Activated CD4-positive, alpha-beta T cell treated with anti-CD3 and anti-CD28 coated beads, Interleukin-2, amount 10 ng/mL, durations not matched to agents 7 days and 5 days (primary cell): ENCODE data around the gene CRTC2. TPM values are rescaled to one million over a fixed set of nuclear protein-coding genes. Genes with fewer than 3 reads are reported as not detected.
A peak's percentile ranks its signal among the peaks of the same experiment; 100 is the strongest.
"Not testable (repeated sequence)": the region's sequence is repeated elsewhere in the genome, so short reads cannot be mapped to it uniquely, and the experiment has no call there.

Source experiments
- CTCF ChIA-PET: fragments of 350-600 bp; sonication (Branson Sonifier 250); formaldehyde crosslinking; loops from one replicate; lab custom pipeline; 2021; ENCODE audit warnings: antibody characterized with exemption; lab: Charles Lee
- POLR2A ChIA-PET: fragments of 350-600 bp; sonication (Branson Sonifier 250); formaldehyde crosslinking; loops from one replicate; lab custom pipeline; 2021; ENCODE audit warnings: antibody characterized with exemption; lab: Charles Lee
- DNase-seq: peaks from one replicate; pipeline ENCODE4 v3.0.0-alpha.2; 2020
- H3K27ac Mint-ChIP-seq: one replicate; pipeline ENCODE4 v1.8.0; 2021; ENCODE audit warnings: mild to moderate bottlenecking, moderate library complexity, mixed read lengths
- H3K27me3 Mint-ChIP-seq: one replicate; pipeline ENCODE4 v1.8.0; 2021; ENCODE audit warnings: mixed read lengths
- H3K36me3 Mint-ChIP-seq: one replicate; pipeline ENCODE4 v1.8.0; 2021; ENCODE audit warnings: low read depth, mixed read lengths
- H3K4me1 Mint-ChIP-seq: one replicate; pipeline ENCODE4 v1.8.0; 2021; ENCODE audit warnings: mixed read lengths
- H3K4me3 Mint-ChIP-seq: one replicate; pipeline ENCODE4 v1.8.0; 2021; ENCODE audit warnings: mild to moderate bottlenecking, moderate library complexity, mixed read lengths
- H3K9me3 Mint-ChIP-seq: one replicate; pipeline ENCODE4 v1.8.0; 2021; ENCODE audit warnings: mixed read lengths
- total RNA-seq, 2 experiments: library from RNA; stranded (reverse); gene quantifications; one replicate each; pipeline ENCODE4 v1.2.3, GENCODE V29; 2021

CRTC2 gene
- total RNA-seq, 2 experiments from 2014 or later = 80.7 to 107 TPM

DNA sequence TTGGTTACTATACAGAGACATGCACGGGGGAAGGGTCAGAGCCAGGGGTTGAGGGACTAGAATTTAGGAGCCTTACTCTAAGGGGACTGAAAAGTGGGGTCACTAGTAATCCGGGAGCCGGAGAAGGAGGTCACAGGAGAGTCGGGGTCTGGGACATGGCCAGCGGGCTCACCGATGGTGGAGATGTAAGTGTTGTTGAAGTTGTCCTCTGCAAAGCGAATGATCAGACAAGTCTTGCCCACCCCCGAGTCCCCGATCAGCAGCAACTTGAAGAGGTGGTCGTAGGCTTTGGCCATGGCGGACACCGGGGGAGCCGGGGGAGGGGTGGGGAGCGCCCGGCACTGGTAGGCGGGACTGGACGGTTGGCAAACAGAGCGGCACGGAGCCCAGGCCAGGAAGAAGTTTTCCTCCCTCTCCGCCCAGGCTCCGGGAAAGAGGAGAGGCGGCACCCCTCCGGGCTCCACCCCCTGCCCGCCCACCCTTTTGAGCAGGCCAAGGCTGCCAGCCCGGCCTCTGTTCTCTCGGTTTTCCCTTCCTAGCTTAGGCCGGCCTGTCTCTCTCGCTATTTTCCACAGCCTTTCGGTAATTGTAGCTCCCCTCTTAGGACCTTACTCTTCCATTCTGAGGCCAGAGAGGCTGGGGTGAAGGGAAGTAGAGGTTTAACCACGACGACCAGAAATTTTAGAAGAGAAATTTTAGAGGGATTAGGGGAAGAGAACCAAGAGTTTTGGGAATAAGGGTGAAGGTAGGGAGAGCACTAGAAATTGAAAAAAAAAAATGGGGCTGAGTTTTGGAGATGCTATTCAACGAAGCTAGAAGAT lies 27.7 kb upstream of the CRTC2 start, which contains the start of gene RAB13:
RAB13 (minus strand) TSS at position 399 of the 821 bp plus-strand sequence; CDS start at position 296, 103 bp downstream.
- Mint-ChIP-seq H3K27ac (peak within 1 kb of the TSS; percentile 91), H3K9me3 (no peaks in the 10 kb centered on the region), H3K4me1 (peaks cover 34% of the 10 kb centered on the region), H3K27me3 (no peaks in the 10 kb centered on the region), H3K36me3 (peaks cover 2% of the 10 kb centered on the region), H3K4me3 (peak within 1 kb of the TSS; percentile 50)
- DNase-seq = no peak
- CTCF ChIA-PET = interaction anchor here (0.6 to 3.5 kb wide), 23 partner anchors 9 to 453 kb away, joined by 3 to 32 read pairs (median 4); partner anchors contain the start of genes CREB3L4, DENND4B, JTB and SLC27A3
- POLR2A ChIA-PET = interaction anchor here (0.6 kb wide), 1 partner anchor 195 kb away, joined by 5 read pairs; no protein-coding TSS in a partner anchor

DNA sequence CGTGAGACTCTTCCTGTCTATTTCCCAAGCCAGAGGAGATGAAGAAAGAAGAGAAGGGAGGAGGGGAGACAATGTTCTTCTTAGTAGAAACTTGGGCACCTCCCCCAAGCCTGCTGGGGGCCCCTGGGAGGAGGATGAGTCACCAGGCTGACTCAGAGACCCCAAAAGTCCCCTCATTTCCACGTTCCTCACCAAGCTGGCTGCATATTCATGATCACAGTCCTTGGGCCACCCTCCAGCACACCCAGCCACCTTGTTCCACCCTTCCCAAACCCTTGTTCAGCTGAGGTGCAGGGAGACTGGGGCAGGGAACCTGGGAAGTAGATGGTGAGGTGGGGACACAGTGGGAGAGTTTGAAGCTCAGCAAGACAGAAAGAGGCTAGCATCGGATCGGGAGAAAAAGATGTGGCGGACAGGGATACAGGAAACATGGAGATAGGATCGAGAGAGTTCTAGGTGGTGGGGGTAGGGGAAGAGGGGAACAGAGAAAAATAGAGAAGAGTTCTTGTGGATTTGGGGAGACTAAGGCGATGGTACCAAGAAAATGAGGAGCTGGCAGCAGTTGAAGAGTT lies 27.0 kb upstream of the CRTC2 start:
- ChIA-PET POLR2A (interaction anchor here (0.6 kb wide), 1 partner anchor 194 kb away, joined by 5 read pairs; no protein-coding TSS in a partner anchor), CTCF (interaction anchor here (0.7 to 3.5 kb wide), 9 partner anchors 9 to 251 kb away, joined by 3 to 32 read pairs (median 5); partner anchors contain the start of genes CREB3L4, JTB, SLC27A3 and SLC39A1)
- H3K4me1 Mint-ChIP-seq = peaks cover 33% of the 10 kb centered on the region
- no peaks in the 10 kb centered on the region for H3K9me3 Mint-ChIP-seq
- H3K36me3 Mint-ChIP-seq = no peaks in the 10 kb centered on the region
- peak overlapping the region; percentile 61 for H3K27ac Mint-ChIP-seq
- H3K4me3 Mint-ChIP-seq = peak overlapping the region; percentile 6
- no peaks in the 10 kb centered on the region for H3K27me3 Mint-ChIP-seq
- DNase-seq = no peak

DNA sequence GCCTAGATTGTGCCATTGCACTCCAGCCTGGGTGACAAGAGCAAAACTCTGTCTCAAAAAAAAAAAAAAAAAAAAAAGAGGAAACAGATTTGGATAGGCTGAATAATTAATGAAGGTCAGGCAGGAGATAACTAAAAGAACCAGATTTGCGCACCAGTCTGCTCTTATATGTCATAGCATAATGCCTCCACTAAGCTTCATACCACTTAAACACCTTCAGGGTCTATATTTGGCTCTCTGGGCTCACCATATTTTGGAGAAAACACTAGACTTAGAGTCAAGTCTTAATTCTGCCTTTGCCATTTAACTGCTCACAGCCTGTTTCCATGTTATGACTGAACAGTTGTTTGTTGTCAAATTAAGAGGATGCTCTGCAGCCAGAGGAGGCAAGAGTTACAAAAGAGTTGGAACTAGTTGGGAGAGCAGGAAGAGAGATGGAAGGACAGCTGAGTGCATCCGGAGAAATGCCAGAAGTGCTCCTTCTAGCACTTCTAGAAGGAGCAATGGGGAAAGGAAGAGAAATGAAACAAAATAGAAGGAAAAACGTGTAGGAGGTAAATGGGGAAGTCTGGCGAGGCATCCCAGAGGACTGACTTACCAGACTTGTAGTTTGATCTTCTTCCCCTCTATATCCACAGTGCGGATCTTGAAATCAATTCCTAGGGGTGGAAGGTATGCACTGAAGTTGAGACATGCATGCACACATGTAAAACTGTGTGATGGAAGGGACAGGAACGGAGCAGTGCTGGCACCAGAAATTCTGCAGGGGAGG lies 25.9 kb upstream of the CRTC2 start:
- CTCF ChIA-PET = interaction anchor here (0.5 to 3.5 kb wide), 7 partner anchors 8 to 209 kb away, joined by 3 to 32 read pairs (median 3); partner anchors contain the start of genes CREB3L4, DENND4B, JTB and SLC27A3
- H3K9me3 Mint-ChIP-seq = no peaks in the 10 kb centered on the region
- H3K36me3 Mint-ChIP-seq = no peaks in the 10 kb centered on the region
- no peaks in the 10 kb centered on the region for H3K27me3 Mint-ChIP-seq
- H3K4me1 Mint-ChIP-seq = peaks cover 30% of the 10 kb centered on the region
- POLR2A ChIA-PET = no interaction called here
- H3K4me3 Mint-ChIP-seq = no peak overlapping the region
- H3K27ac Mint-ChIP-seq = no peak overlapping the region
- DNase-seq = no peak

DNA sequence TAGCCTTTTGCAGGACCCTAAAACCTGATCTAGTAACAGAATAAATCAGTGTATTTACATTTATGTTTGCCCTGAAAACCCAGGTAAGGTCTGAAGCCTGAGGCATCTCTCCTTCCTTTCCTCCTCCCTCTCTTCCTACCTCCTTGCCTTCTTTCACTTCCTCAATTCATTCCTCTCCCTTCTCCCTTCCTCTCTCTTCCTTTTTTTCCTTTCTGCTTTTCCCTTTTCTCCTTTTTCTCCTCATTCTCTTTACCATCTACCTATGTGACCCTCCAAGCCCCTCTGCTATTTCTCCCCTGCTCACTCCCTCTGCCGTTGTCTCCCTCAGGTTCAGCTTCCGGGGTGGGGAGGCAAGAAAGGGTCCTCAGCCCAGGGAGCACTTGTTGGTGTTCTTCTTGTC lies 23.3 kb upstream of the CRTC2 start:
- POLR2A ChIA-PET = interaction anchor here (0.6 kb wide), 1 partner anchor 218 kb away, joined by 3 read pairs; no protein-coding TSS in a partner anchor
- not testable (repeated sequence) for H3K9me3 Mint-ChIP-seq, H3K27ac Mint-ChIP-seq

DNA sequence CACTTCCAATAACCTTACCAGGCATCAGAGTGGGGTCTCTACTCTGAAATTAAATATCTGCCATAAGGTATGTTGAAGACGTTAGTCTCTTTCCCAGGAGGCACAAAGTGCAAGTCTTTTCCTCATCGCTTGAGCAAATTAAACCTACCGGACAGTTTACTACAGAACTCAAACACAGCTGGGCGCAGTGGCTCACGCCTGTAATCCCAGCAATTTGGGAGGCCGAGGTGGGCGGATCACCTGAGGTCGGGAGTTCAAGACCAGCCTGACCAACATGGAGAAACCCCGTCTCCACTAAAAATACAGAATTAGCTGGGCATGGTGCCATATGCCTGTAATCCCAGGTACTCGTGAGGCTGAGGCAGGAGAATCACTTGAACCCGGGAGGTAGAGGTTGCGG lies 20.7 kb upstream of the CRTC2 start:
- peak overlapping the region; percentile 97 for H3K4me3 Mint-ChIP-seq
- H3K9me3 Mint-ChIP-seq, DNase-seq, H3K27me3 Mint-ChIP-seq, H3K27ac Mint-ChIP-seq, POLR2A ChIA-PET: not testable (repeated sequence)
- CTCF ChIA-PET = interaction anchor here (0.8 to 4.8 kb wide), 4 partner anchors 7 to 129 kb away, joined by 3 to 32 read pairs (median 8); partner anchors contain the start of genes CREB3L4 and RAB13
- peaks cover 28% of the 10 kb centered on the region for H3K36me3 Mint-ChIP-seq
- H3K4me1 Mint-ChIP-seq = peaks cover 35% of the 10 kb centered on the region

More for the DNA sequence above, 23.3 kb upstream of the CRTC2 start:
- peaks cover 34% of the 10 kb centered on the region for H3K4me1 Mint-ChIP-seq
- H3K4me3 Mint-ChIP-seq, H3K27me3 Mint-ChIP-seq, H3K36me3 Mint-ChIP-seq, CTCF ChIA-PET, DNase-seq: not testable (repeated sequence)

DNA sequence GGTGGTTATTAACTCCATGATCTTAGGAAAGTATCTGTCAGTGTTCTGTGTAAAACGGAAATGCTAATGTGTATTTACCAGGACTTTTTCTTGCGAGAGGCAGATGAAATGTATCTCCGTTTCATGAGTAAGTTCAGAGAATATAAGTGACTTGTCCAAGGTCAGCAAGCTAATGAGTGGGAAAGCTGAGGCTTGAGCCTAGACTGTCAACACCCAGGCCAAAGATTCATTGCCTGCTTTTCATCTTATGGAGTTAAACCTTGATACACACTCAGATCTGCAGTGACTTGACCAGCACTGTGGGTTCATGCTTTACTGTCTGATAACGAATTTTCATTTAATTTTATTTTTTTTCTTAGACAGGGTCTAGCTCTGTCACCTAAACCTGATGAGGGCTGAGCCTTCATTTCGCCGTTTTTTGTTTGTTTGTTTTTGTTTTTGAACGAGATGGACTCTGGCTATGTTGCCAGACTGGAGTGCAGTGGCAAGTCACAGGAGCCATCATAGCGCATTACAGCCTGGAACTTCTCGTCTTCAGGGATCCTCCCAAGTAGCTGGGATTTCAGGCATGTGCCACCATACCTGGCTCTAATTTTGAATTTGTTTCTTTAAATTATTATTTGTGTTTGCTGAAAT lies 20.0 kb upstream of the CRTC2 start:
- H3K36me3 Mint-ChIP-seq = peaks cover 35% of the 10 kb centered on the region
- H3K27ac Mint-ChIP-seq = peak overlapping the region; percentile 92
- no peaks in the 10 kb centered on the region for H3K9me3 Mint-ChIP-seq
- ChIA-PET POLR2A (interaction anchor here (1.0 to 1.8 kb wide), 4 partner anchors 11 to 56 kb away, joined by 3 to 9 read pairs (median 6); partner anchors contain the start of genes CREB3L4, CRTC2 and RPS27), CTCF (interaction anchor here (0.8 to 4.8 kb wide), 7 partner anchors 8 to 182 kb away, joined by 3 to 32 read pairs (median 12); partner anchors contain the start of genes CREB3L4, DENND4B, RAB13 and SLC39A1)
- H3K27me3 Mint-ChIP-seq = no peaks in the 10 kb centered on the region
- peak overlapping the region; percentile 97 for H3K4me3 Mint-ChIP-seq
- DNase-seq = no peak
- H3K4me1 Mint-ChIP-seq = peaks cover 39% of the 10 kb centered on the region

DNA sequence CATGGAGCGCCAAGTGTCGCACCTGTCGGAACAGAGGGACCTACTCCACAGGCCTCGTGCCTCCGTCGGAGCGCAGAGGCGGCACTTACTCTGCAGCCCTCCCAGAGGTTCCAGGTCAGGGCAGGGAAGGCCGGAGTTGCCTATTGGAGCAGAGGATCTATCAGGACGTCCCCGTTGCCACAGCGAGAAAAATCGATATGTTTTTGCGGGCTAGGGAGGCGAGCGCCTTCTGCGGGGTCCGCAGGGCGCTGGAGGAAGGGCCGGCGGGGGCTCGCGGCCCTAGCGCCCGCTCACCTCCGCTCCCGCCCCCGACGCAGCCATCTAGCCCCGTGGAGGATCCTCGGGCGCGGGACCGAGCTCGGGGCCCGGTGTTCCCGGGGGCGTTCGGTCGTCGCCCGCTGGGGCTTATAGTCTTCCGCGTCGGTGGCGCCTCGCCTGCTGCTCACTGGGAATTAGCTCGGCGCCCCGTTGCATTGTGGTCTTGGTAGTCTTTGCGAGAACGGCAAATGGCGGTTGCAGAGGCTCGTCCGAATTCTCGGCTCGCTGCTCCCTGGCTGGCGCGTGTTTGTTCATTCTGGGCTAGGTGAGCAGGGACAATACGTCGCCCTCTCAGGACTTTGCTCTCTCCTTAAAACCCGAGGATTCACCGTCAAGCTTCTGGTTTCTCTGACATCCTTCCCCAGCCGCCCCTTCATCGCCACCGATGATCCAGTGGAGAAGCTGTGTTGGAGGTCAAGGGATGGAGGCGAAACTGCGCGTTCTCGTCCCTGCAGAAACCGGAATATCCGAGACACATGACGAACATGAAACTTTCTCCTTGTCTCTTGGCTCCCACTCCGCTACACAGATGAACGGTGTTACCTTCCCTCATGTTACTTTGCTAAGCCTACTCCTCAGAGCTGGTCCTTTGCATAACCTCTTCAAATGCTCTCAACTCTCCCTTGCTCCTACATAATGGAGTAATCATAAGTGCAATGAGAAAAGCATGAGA lies 19.1 kb upstream of the CRTC2 start, which contains the start of gene JTB:
JTB (minus strand) TSS at position 425 of the 991 bp plus-strand sequence; CDS start at position 3, 422 bp downstream.
- H3K4me3 Mint-ChIP-seq = peak within 1 kb of the TSS; percentile 97
- ChIA-PET CTCF (interaction anchor here (0.5 to 4.8 kb wide), 11 partner anchors 8 to 181 kb away, joined by 3 to 32 read pairs (median 4); partner anchors contain the start of genes CREB3L4, DENND4B, RAB13 and RPS27), POLR2A (interaction anchor here (0.6 to 1.8 kb wide), 7 partner anchors 10 to 306 kb away, joined by 3 to 9 read pairs (median 3); partner anchors contain the start of genes CREB3L4, CRTC2 and RPS27)
- H3K27me3 Mint-ChIP-seq = no peaks in the 10 kb centered on the region
- peak; percentile 90 for DNase-seq
- peak within 1 kb of the TSS; percentile 92 for H3K27ac Mint-ChIP-seq
- no peaks in the 10 kb centered on the region for H3K9me3 Mint-ChIP-seq
- H3K4me1 Mint-ChIP-seq = peaks cover 47% of the 10 kb centered on the region
- H3K36me3 Mint-ChIP-seq = peaks cover 38% of the 10 kb centered on the region

DNA sequence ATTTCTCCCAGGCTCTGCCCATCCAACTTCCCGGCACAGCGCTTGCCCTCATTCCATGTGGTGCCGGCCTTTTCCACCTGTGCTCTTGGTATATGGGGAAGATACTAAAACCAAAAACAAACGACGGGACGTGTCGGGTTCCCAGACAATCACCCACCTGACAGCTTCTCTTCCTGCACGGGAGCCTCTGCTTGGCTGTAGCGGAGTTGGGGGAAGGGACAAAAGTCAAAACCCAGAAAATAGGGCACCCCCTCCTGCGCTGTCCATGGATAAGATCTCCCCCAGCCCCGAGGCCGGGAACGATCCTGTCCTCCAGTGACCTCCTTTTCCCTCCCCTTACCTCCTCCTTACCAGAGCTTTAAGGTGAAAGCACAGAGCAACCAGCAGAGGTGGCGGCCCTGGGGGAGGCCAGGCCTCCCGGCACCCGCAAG lies 18.4 kb upstream of the CRTC2 start:
- no peaks in the 10 kb centered on the region for H3K9me3 Mint-ChIP-seq
- ChIA-PET CTCF (interaction anchor here (0.6 to 4.8 kb wide), 7 partner anchors 8 to 68 kb away, joined by 3 to 32 read pairs (median 12); partner anchors contain the start of genes CREB3L4, DENND4B, RAB13 and SLC39A1), POLR2A (interaction anchor here (0.6 to 1.8 kb wide), 5 partner anchors 10 to 305 kb away, joined by 3 to 9 read pairs (median 3); partner anchors contain the start of genes CREB3L4 and RPS27)
- H3K4me1 Mint-ChIP-seq = peaks cover 54% of the 10 kb centered on the region
- H3K27ac Mint-ChIP-seq = peak overlapping the region; percentile 92
- H3K27me3 Mint-ChIP-seq = no peaks in the 10 kb centered on the region
- no peak for DNase-seq
- H3K36me3 Mint-ChIP-seq = peaks cover 38% of the 10 kb centered on the region
- H3K4me3 Mint-ChIP-seq = peak overlapping the region; percentile 97

DNA sequence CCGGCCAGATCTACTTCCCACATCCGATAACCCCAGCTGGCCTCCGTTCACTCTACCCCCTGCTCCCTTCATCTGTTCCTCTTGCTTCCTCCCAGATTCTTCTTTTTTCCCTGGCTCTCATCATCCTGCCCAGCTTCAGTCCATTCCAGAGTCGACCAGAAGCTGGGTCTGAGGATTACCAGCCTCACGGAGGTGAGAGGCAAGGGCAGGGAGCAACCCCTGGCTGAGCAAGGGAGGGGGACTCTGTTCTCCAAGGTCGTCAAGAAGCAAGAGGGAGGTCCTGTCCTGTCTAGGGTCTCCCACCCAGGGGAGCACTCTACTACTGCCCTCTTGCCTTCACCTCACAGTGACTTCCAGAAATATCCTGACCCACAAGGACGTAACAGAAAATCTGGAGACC lies 15.1 kb upstream of the CRTC2 start:
- Mint-ChIP-seq H3K36me3 (peaks cover 38% of the 10 kb centered on the region), H3K4me3 (no peak overlapping the region), H3K27me3 (no peaks in the 10 kb centered on the region), H3K4me1 (peaks cover 64% of the 10 kb centered on the region), H3K9me3 (no peaks in the 10 kb centered on the region), H3K27ac (no peak overlapping the region)
- ChIA-PET POLR2A (no interaction called here), CTCF (interaction anchor here (0.6 to 1.0 kb wide), 4 partner anchors 8 to 313 kb away, joined by 3 read pairs; no protein-coding TSS in a partner anchor)
- no peak for DNase-seq

DNA sequence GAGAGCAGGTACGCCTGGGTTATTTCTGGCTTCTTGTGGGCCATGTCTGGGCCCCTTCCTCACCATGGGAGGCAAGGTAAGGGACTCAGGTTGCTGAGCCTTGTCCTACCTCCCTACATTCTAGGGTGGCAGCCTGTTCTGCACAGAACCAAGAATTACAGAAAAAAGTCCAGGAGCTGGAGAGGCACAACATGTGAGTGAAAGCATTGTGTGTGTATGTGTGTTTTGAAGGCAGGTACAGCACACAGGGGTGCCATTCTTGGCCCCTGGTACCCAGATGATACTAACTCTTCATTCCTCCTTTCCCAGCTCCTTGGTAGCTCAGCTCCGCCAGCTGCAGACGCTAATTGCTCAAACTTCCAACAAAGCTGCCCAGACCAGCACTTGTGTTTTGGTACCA lies 14.7 kb upstream of the CRTC2 start:
- Mint-ChIP-seq H3K27me3 (no peaks in the 10 kb centered on the region), H3K4me3 (no peak overlapping the region), H3K9me3 (no peaks in the 10 kb centered on the region), H3K27ac (no peak overlapping the region), H3K4me1 (peaks cover 63% of the 10 kb centered on the region), H3K36me3 (peaks cover 38% of the 10 kb centered on the region)
- CTCF ChIA-PET = interaction anchor here (0.6 to 1.0 kb wide), 4 partner anchors 11 to 313 kb away, joined by 3 read pairs; no protein-coding TSS in a partner anchor
- POLR2A ChIA-PET = no interaction called here
- no peak for DNase-seq
